Measurements from ENCODE around the gene CPS1. TPM values are rescaled to one million over a fixed set of nuclear protein-coding genes. Genes with fewer than 3 reads are reported as not detected.

CPS1 gene
- total RNA-seq, 1 donor from 2014 or later = 1.2 TPM

- no peaks in the 10 kb centered on the region for H3K4me1 Mint-ChIP-seq (ENCODE audit: low read depth)
- no peak overlapping the region for H3K4me3 Mint-ChIP-seq (ENCODE audit: low read depth)
- no peaks in the 10 kb centered on the region for H3K36me3 Mint-ChIP-seq (ENCODE audit: low read depth)
- H3K27ac Mint-ChIP-seq = no peak overlapping the region
- DNase-seq (ENCODE audit: low spot score) = no peak
- no peaks in the 10 kb centered on the region for H3K9me3 Mint-ChIP-seq
- intact Hi-C loops (cut with micrococcal nuclease) = no loop called here
- H3K27me3 Mint-ChIP-seq (ENCODE audit: low read depth) = no peaks in the 10 kb centered on the region
These were observed 19.3 kb upstream of the CPS1 start for GRCh38 chr2:210536973-210537650.

DNA sequence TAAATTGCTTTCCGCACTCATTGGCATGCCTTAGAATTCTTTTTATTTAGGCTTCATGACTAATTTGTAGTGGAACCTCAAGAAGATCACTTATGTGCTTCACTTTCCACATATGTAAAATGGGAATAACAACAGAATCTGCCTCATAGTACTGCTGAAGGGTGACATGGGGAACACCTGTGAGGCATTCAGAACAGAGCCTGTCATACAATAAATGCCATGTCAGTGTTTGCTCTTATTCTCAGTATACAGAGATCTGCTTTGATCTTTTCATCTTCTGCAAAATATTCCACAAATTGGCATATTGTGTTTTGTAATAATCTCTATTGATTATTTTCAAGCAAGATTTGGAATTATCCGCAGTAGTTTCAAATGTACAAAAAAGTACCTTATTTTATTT is 17.4 kb upstream of the CPS1 start:
- Mint-ChIP-seq H3K27ac (no peak overlapping the region), H3K27me3 (ENCODE audit: low read depth) (no peaks in the 10 kb centered on the region), H3K4me3 (ENCODE audit: low read depth) (no peak overlapping the region), H3K9me3 (no peaks in the 10 kb centered on the region), H3K4me1 (ENCODE audit: low read depth) (no peaks in the 10 kb centered on the region), H3K36me3 (ENCODE audit: low read depth) (no peaks in the 10 kb centered on the region)
- no peak for DNase-seq (ENCODE audit: low spot score)
- intact Hi-C loops (cut with micrococcal nuclease) = no loop called here

GRCh38 chr2:210539578-210540416 is 16.6 kb upstream of the CPS1 start:
- intact Hi-C loops (cut with micrococcal nuclease) = no loop called here
- DNase-seq (ENCODE audit: low spot score) = no peak
- no peaks in the 10 kb centered on the region for H3K27me3 Mint-ChIP-seq (ENCODE audit: low read depth)
- no peaks in the 10 kb centered on the region for H3K9me3 Mint-ChIP-seq
- no peaks in the 10 kb centered on the region for H3K4me1 Mint-ChIP-seq (ENCODE audit: low read depth)
- no peaks in the 10 kb centered on the region for H3K36me3 Mint-ChIP-seq (ENCODE audit: low read depth)
- no peak overlapping the region for H3K4me3 Mint-ChIP-seq (ENCODE audit: low read depth)
- H3K27ac Mint-ChIP-seq = no peak overlapping the region

- Mint-ChIP-seq H3K4me3 (ENCODE audit: low read depth) (no peak overlapping the region), H3K4me1 (ENCODE audit: low read depth) (no peaks in the 10 kb centered on the region), H3K27ac (no peak overlapping the region), H3K27me3 (ENCODE audit: low read depth) (no peaks in the 10 kb centered on the region), H3K36me3 (ENCODE audit: low read depth) (no peaks in the 10 kb centered on the region), H3K9me3 (no peaks in the 10 kb centered on the region)
- intact Hi-C loops (cut with micrococcal nuclease) = no loop called here
- DNase-seq (ENCODE audit: low spot score) = no peak
These were observed 15.9 kb upstream of the CPS1 start for GRCh38 chr2:210540471-210540870.

DNA sequence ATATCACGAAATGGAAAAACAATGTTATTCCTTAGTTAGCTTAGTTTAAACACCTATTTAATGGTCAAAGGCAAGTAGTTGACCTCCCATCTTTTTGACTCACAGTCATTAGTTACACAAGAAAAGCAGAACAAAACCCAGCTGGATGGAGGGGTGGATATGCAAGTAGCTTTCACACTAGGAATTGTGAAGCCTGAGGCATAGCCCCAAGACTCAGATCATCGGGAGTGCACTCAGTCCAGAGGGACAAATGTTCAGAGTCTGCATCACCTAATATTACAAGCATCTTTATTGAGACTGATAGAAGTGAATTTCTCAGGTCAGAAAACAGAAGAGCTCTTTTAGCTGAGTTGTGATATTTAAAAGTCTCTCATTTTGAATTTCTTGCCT is 15.5 kb upstream of the CPS1 start:
- Mint-ChIP-seq H3K4me1 (ENCODE audit: low read depth) (no peaks in the 10 kb centered on the region), H3K4me3 (ENCODE audit: low read depth) (no peak overlapping the region), H3K9me3 (no peaks in the 10 kb centered on the region), H3K36me3 (ENCODE audit: low read depth) (no peaks in the 10 kb centered on the region), H3K27me3 (ENCODE audit: low read depth) (no peaks in the 10 kb centered on the region), H3K27ac (no peak overlapping the region)
- DNase-seq (ENCODE audit: low spot score) = no peak
- intact Hi-C loops (cut with micrococcal nuclease) = no loop called here

- no peak for DNase-seq (ENCODE audit: low spot score)
- H3K9me3 Mint-ChIP-seq = no peaks in the 10 kb centered on the region
- intact Hi-C loops (cut with micrococcal nuclease) = no loop called here
- no peak overlapping the region for H3K27ac Mint-ChIP-seq
- H3K27me3 Mint-ChIP-seq (ENCODE audit: low read depth) = no peaks in the 10 kb centered on the region
- H3K4me1 Mint-ChIP-seq (ENCODE audit: low read depth) = no peaks in the 10 kb centered on the region
- H3K4me3 Mint-ChIP-seq (ENCODE audit: low read depth) = no peak overlapping the region
- no peaks in the 10 kb centered on the region for H3K36me3 Mint-ChIP-seq (ENCODE audit: low read depth)
These were observed 15.0 kb upstream of the CPS1 start for GRCh38 chr2:210541290-210541902.

GRCh38 chr2:210544007-210544590 is 12.3 kb upstream of the CPS1 start:
- Mint-ChIP-seq H3K4me1 (ENCODE audit: low read depth) (no peaks in the 10 kb centered on the region), H3K27ac (no peak overlapping the region), H3K27me3 (ENCODE audit: low read depth) (no peaks in the 10 kb centered on the region), H3K4me3 (ENCODE audit: low read depth) (no peak overlapping the region), H3K9me3 (no peaks in the 10 kb centered on the region), H3K36me3 (ENCODE audit: low read depth) (no peaks in the 10 kb centered on the region)
- no peak for DNase-seq (ENCODE audit: low spot score)
- intact Hi-C loops (cut with micrococcal nuclease) = no loop called here

- H3K27me3 Mint-ChIP-seq (ENCODE audit: low read depth) = no peaks in the 10 kb centered on the region
- no peaks in the 10 kb centered on the region for H3K4me1 Mint-ChIP-seq (ENCODE audit: low read depth)
- H3K9me3 Mint-ChIP-seq = no peaks in the 10 kb centered on the region
- no peak overlapping the region for H3K27ac Mint-ChIP-seq
- no peaks in the 10 kb centered on the region for H3K36me3 Mint-ChIP-seq (ENCODE audit: low read depth)
- DNase-seq (ENCODE audit: low spot score) = no peak
- intact Hi-C loops (cut with micrococcal nuclease) = no loop called here
- no peak overlapping the region for H3K4me3 Mint-ChIP-seq (ENCODE audit: low read depth)
These were observed 11.6 kb upstream of the CPS1 start for GRCh38 chr2:210544831-210545230.

GRCh38 chr2:210546424-210547208 is 9.8 kb upstream of the CPS1 start:
- no peaks in the 10 kb centered on the region for H3K4me1 Mint-ChIP-seq (ENCODE audit: low read depth)
- DNase-seq (ENCODE audit: low spot score) = no peak
- H3K27ac Mint-ChIP-seq = no peak overlapping the region
- H3K9me3 Mint-ChIP-seq = no peaks in the 10 kb centered on the region
- no peaks in the 10 kb centered on the region for H3K36me3 Mint-ChIP-seq (ENCODE audit: low read depth)
- H3K4me3 Mint-ChIP-seq (ENCODE audit: low read depth) = no peak overlapping the region
- H3K27me3 Mint-ChIP-seq (ENCODE audit: low read depth) = no peaks in the 10 kb centered on the region
- intact Hi-C loops (cut with micrococcal nuclease) = no loop called here

DNA sequence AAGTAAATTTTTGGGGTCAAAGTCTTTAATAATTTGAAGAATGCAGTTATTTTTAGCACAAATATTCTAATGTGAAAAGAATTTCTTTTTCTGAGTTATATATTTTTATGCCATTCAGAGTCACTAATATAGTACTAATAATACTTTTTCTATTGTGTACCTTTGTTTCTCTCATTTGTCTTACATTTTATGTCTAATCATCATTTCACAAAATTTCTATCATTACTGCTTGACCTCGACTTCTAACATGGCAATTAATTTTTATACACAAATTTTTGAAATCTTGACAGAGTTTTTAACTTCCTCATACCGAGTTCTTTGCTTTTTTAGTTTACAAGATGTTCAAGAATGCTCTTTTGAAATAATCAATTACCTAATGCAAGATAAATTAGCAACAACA is 8.4 kb upstream of the CPS1 start:
- intact Hi-C loops (cut with micrococcal nuclease) = no loop called here
- Mint-ChIP-seq H3K36me3 (ENCODE audit: low read depth) (no peaks in the 10 kb centered on the region), H3K4me1 (ENCODE audit: low read depth) (no peaks in the 10 kb centered on the region), H3K27me3 (ENCODE audit: low read depth) (no peaks in the 10 kb centered on the region), H3K4me3 (ENCODE audit: low read depth) (no peak overlapping the region), H3K9me3 (no peaks in the 10 kb centered on the region), H3K27ac (no peak overlapping the region)
- no peak for DNase-seq (ENCODE audit: low spot score)

DNA sequence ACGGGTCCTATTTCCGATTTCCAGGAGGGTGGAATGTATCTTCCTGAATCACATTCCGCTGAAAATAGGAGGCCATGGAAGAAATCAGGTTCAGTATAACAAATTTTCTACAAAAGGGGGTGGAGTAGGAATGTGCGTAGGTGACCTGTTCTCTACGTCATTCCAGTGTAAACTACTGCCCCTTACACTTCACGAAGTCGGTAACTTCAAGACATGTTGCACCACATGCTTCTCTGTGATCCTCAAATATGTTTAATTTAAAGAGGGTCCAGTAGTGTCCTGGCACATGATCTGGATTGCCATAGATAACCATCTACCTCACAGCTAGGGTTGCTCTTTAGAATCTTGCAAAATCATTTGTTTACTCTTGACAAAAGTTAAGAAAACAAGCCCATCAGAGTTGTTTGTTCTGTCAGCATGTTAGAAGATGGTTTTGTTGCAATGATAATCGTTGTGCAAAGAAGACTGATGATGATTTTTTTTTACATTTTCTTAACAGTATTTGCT is 7.5 kb upstream of the CPS1 start:
- H3K27ac Mint-ChIP-seq = no peak overlapping the region
- no peaks in the 10 kb centered on the region for H3K36me3 Mint-ChIP-seq (ENCODE audit: low read depth)
- no peaks in the 10 kb centered on the region for H3K4me1 Mint-ChIP-seq (ENCODE audit: low read depth)
- no peak for DNase-seq (ENCODE audit: low spot score)
- H3K27me3 Mint-ChIP-seq (ENCODE audit: low read depth) = no peaks in the 10 kb centered on the region
- H3K4me3 Mint-ChIP-seq (ENCODE audit: low read depth) = no peak overlapping the region
- H3K9me3 Mint-ChIP-seq = no peaks in the 10 kb centered on the region
- intact Hi-C loops (cut with micrococcal nuclease) = no loop called here

GRCh38 chr2:210551001-210551400 is 5.4 kb upstream of the CPS1 start:
- H3K4me3 Mint-ChIP-seq (ENCODE audit: low read depth) = no peak overlapping the region
- H3K4me1 Mint-ChIP-seq (ENCODE audit: low read depth) = no peaks in the 10 kb centered on the region
- DNase-seq (ENCODE audit: low spot score) = no peak
- no peaks in the 10 kb centered on the region for H3K36me3 Mint-ChIP-seq (ENCODE audit: low read depth)
- intact Hi-C loops (cut with micrococcal nuclease) = no loop called here
- H3K27ac Mint-ChIP-seq = no peak overlapping the region
- H3K9me3 Mint-ChIP-seq = no peaks in the 10 kb centered on the region
- no peaks in the 10 kb centered on the region for H3K27me3 Mint-ChIP-seq (ENCODE audit: low read depth)
